PC-3 (cell line): ENCODE measurements around the gene EIF5.

ENCODE experiments used
- EZH2 ChIP-seq: fragments of 300-600 bp; sonication (generic); IDR thresholded peaks from one replicate; pipeline ENCODE4 v1.6.1; 2017; ENCODE audit warnings: antibody characterized with exemption, mild to moderate bottlenecking, low read length; ENCODE audit not compliant: unreplicated experiment
- TF ChIP-seq, protein P1 (sequence below): fragments of 300-600 bp; sonication (generic); conservative IDR thresholded peaks from 2 replicates; pipeline ENCODE4 v1.5.1; 2017; ENCODE audit warnings: antibody characterized with exemption, low read depth, mild to moderate bottlenecking, low read length

DNA sequence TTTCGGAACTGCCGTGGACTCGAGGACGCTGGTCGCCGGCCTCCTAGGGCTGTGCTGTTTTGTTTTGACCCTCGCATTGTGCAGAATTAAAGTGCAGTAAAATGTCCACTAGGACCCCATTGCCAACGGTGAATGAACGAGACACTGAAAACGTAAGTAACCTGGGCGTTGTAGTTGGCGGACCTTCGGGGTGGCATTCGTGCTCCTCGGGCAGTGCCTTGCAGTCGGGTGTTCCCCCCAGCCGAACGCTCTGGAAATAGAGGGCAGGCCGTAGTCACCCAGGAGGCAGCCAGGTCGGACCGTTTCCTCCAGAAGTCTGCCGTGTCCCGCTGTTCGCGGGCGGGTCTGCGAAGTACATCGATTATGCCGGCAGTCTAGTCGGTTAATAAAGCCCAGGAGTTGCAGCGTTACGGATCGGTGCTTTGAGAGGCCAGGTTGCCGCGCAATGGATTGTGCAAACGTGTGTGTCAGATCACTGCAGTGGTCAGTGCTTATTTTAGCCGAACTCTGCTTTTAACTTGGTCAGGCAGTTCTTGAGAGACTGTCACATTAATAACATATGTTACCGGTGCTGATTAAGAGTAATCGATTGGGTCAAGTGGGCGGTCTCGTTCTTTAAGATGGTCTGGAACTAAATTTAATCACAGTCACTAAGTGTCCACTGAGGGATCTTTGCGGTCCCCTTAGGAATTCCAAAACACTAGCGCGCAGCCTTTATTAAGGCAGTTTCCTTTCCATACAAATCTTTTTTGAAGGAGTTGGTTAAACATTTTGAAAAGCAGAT, 52.1 kb downstream of the EIF5 start:
- no peak for TF ChIP-seq EZH2
- TF ChIP-seq, protein P1, sequence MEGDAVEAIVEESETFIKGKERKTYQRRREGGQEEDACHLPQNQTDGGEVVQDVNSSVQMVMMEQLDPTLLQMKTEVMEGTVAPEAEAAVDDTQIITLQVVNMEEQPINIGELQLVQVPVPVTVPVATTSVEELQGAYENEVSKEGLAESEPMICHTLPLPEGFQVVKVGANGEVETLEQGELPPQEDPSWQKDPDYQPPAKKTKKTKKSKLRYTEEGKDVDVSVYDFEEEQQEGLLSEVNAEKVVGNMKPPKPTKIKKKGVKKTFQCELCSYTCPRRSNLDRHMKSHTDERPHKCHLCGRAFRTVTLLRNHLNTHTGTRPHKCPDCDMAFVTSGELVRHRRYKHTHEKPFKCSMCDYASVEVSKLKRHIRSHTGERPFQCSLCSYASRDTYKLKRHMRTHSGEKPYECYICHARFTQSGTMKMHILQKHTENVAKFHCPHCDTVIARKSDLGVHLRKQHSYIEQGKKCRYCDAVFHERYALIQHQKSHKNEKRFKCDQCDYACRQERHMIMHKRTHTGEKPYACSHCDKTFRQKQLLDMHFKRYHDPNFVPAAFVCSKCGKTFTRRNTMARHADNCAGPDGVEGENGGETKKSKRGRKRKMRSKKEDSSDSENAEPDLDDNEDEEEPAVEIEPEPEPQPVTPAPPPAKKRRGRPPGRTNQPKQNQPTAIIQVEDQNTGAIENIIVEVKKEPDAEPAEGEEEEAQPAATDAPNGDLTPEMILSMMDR: no peak
